ENCODE data around the gene SARDH. TPM values are rescaled to one million over a fixed set of nuclear protein-coding genes. Genes with fewer than 3 reads are reported as not detected.

SARDH gene
- total and polyA plus RNA-seq, 2 of the 13 experiments (the other 11 are each of a cell fraction or from before 2014, with no cell fraction given), result 11.6 to 34.9 TPM

GRCh38 chr9:133691626-133692363 lies 46.4 kb downstream of the SARDH start:
- Histone ChIP-seq H3K27me3 (ENCODE audit: control insufficient read depth in 1 of 2, insufficient read depth in 2 of 2, low read length in 2 of 2) (no peaks in the 10 kb centered on the region), H4K20me1 (ENCODE audit: insufficient read depth, low read length) (no peaks in the 10 kb centered on the region; the same call in 1 of the 2 replicates), H3K9ac (ENCODE audit: insufficient read depth, low read depth, low read length) (no peak overlapping the region), H3K4me2 (ENCODE audit: low read depth, low read length) (no peak overlapping the region), H3K4me1 (ENCODE audit: insufficient read depth, low read length) (no peaks in the 10 kb centered on the region), H2AFZ (ENCODE audit: low read length) (no peak overlapping the region), H3K36me3 (replicated peaks in 1 of 2; ENCODE audit: control insufficient read depth in 1 of 2, insufficient read depth in 2 of 2, low read length in 2 of 2) (peaks cover 20 to 47% of the 10 kb centered on the region in 2 experiments), H3K9me3 (ENCODE audit: low read length) (no peaks in the 10 kb centered on the region), H3K79me2 (ENCODE audit: insufficient read depth, low read length) (no peaks in the 10 kb centered on the region), H3K27ac (ENCODE audit: extremely low read length, insufficient read depth, low read length) (no peak overlapping the region), H3K4me3 (replicated peaks in 1 of 3; ENCODE audit: insufficient read depth in 1 of 3, low read depth in 2 of 3, low read length in 3 of 3) (no peak overlapping the region)
- intact Hi-C loops (cut with micrococcal nuclease; ENCODE audit: unreplicated experiment) (no loop called here), in situ Hi-C loops (cut with HindIII; ENCODE audit: extremely low pct_ligation_motif_present, low pct_unique_long_range_greater_than_20kb) (no loop called here)
- TF ChIP-seq ZFY (CRISPR knock-in tag; IDR thresholded peaks at IDR 0.05), result no peak
- no peak for TF ChIP-seq NFIB (CRISPR knock-in tag; IDR thresholded peaks at IDR 0.05; ENCODE audit: borderline replicate concordance)
- no peak for TF ChIP-seq ZNF24 (IDR thresholded peaks at IDR 0.05)
- TF ChIP-seq ZNF841 (CRISPR knock-in tag; IDR thresholded peaks at IDR 0.05; ENCODE audit: borderline replicate concordance), result no peak
- TF ChIP-seq, protein P1, sequence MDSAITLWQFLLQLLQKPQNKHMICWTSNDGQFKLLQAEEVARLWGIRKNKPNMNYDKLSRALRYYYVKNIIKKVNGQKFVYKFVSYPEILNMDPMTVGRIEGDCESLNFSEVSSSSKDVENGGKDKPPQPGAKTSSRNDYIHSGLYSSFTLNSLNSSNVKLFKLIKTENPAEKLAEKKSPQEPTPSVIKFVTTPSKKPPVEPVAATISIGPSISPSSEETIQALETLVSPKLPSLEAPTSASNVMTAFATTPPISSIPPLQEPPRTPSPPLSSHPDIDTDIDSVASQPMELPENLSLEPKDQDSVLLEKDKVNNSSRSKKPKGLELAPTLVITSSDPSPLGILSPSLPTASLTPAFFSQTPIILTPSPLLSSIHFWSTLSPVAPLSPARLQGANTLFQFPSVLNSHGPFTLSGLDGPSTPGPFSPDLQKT (CRISPR knock-in tag; IDR thresholded peaks at IDR 0.05; ENCODE audit: borderline replicate concordance), result no peak
- no peak for TF ChIP-seq MTF2 (CRISPR knock-in tag; IDR thresholded peaks at IDR 0.05; ENCODE audit: borderline replicate concordance)
- TF ChIP-seq ZNF18 (CRISPR knock-in tag; IDR thresholded peaks at IDR 0.05; ENCODE audit: insufficient replicate concordance), result no peak
- DNase-seq (ENCODE audit: low spot score), result no peak
- WGBS (ENCODE audit: low lambda C conversion rate), result 93% methylated on average over 17 of the region's 19 CpGs
- ATAC-seq, result peak; percentile 25; the same call in 1 of the 3 replicates
- BruUV-seq (replicated peaks), result no TSS peak
- ChIA-PET CTCF (ENCODE audit: low intra/inter-chr PET ratio, low total read pairs) (no interaction called here), POLR2A (interaction anchor here (1.0 kb wide), 1 partner anchor 46 kb away, joined by 3 read pairs; no protein-coding TSS in a partner anchor)
- no peak for FAIRE-seq
